Gastrocnemius medialis (tissue), 4 donors: ENCODE data around the gene COMMD7.
"Not testable (repeated sequence)": the region's sequence is repeated elsewhere in the genome, so short reads cannot be mapped to it uniquely, and the experiment has no call there.

Source experiments
- POLR2A ChIP-seq, 2 donors: fragments of 450-650 bp; IDR thresholded peaks; one replicate each; pipeline ENCODE4 v1.6.1; 2017; ENCODE audit warnings: antibody characterized with exemption in 2 of 2, mild to moderate bottlenecking in 2 of 2, moderate library complexity in 2 of 2
- TF ChIP-seq, protein P1 (sequence below), 5 experiments: fragments of 450-650 bp in 3 of 5; fragments of 200-600 bp in 2 of 5; sonication (generic) in 2 of 5; IDR thresholded peaks in 4 of 5; conservative IDR thresholded peaks in 1 of 5; 1 replicate in 4 of 5; 2 replicates in 1 of 5; pipeline ENCODE4 v1.5.1; 2016 to 2019; ENCODE audit warnings: antibody characterized with exemption in 5 of 5, mild to moderate bottlenecking in 3 of 5, moderate library complexity in 3 of 5

DNA sequence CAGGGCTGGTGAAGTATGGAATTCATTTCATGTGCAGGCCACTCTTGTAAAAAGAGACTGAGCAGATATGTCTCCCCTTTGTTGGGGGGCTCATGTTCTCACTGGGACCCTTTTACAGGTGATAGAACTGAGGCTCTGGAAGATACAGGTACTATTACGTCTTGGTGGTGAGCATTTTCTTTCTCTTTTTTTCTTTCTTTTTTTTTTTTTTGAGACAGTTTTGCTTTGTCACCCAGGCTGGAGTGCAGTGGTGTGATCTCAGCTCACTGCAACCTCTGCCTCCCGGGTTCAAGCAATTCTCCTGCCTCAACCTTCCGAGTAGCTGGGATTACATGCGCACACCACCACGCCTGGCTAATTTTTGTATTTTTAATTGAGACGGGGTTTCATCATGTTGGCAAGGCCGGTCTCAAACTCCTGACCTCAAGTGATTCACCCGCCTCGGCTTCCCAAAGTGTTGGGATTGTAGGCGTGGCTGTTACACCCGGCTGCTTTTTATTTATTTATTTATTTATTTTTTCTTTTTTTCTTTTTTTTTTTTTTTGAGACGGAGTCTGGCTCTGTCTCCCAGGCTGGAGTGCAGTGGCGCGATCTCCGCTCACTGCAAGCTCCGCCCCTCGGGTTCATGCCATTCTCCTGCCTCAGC is 22.1 kb upstream of the COMMD7 start:
- TF ChIP-seq, protein P1, sequence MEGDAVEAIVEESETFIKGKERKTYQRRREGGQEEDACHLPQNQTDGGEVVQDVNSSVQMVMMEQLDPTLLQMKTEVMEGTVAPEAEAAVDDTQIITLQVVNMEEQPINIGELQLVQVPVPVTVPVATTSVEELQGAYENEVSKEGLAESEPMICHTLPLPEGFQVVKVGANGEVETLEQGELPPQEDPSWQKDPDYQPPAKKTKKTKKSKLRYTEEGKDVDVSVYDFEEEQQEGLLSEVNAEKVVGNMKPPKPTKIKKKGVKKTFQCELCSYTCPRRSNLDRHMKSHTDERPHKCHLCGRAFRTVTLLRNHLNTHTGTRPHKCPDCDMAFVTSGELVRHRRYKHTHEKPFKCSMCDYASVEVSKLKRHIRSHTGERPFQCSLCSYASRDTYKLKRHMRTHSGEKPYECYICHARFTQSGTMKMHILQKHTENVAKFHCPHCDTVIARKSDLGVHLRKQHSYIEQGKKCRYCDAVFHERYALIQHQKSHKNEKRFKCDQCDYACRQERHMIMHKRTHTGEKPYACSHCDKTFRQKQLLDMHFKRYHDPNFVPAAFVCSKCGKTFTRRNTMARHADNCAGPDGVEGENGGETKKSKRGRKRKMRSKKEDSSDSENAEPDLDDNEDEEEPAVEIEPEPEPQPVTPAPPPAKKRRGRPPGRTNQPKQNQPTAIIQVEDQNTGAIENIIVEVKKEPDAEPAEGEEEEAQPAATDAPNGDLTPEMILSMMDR (IDR thresholded peaks at IDR 0.05 in 4 of 5, conservative IDR thresholded peaks at IDR 0.05 in 1 of 5): not testable (repeated sequence)
- not testable (repeated sequence) for TF ChIP-seq POLR2A (IDR thresholded peaks at IDR 0.05)
